Spleen (tissue), 11 donors: Measurements from ENCODE around the gene OR52I2. TPM values are rescaled to one million over a fixed set of nuclear protein-coding genes. Genes with fewer than 3 reads are reported as not detected.

Experiments
- DNase-seq: peaks from one replicate; pipeline ENCODE4 v3.0.0-alpha.2; 2020
- H3K27ac ChIP-seq, 8 donors: fragments of 200-600 bp; sonication (generic) in 7 of 8; 1 replicate in 4 of 8; 2 replicates in 4 of 8; pipeline versions ENCODE4 v1.5.0 to v1.8.0; 2016 to 2021; ENCODE audit warnings: inconsistent platforms in 4 of 8, mild to moderate bottlenecking in 4 of 8, moderate library complexity in 1 of 8
- H3K27me3 ChIP-seq, 7 donors: fragments of 200-600 bp; sonication (generic) in 6 of 7; replicated peaks in 1 of 7; 1 replicate in 4 of 7; 2 replicates in 3 of 7; pipeline versions ENCODE4 v1.5.0 to v1.8.0; 2016 to 2021; ENCODE audit warnings: inconsistent platforms in 3 of 7, mild to moderate bottlenecking in 1 of 7
- H3K36me3 ChIP-seq, 6 donors: fragments of 200-600 bp; sonication (generic) in 5 of 6; 1 replicate in 4 of 6; 2 replicates in 2 of 6; pipeline versions ENCODE4 v1.5.0 to v1.8.0; 2016 to 2021; ENCODE audit warnings: inconsistent platforms in 2 of 6
- H3K4me1 ChIP-seq, 6 donors: fragments of 200-600 bp; sonication (generic) in 5 of 6; 1 replicate in 3 of 6; 2 replicates in 3 of 6; pipeline versions ENCODE4 v1.5.0 to v1.8.0; 2016 to 2021; ENCODE audit warnings: inconsistent platforms in 3 of 6
- H3K4me3 ChIP-seq, 8 donors: fragments of 200-600 bp; sonication (generic) in 7 of 8; 1 replicate in 4 of 8; 2 replicates in 4 of 8; pipeline versions ENCODE4 v1.5.0 to v1.8.0; 2016 to 2021; ENCODE audit warnings: inconsistent platforms in 4 of 8, mild to moderate bottlenecking in 4 of 8, moderate library complexity in 2 of 8
- H3K9me3 ChIP-seq, 8 donors: fragments of 200-600 bp; sonication (generic) in 7 of 8; 1 replicate in 4 of 8; 2 replicates in 4 of 8; pipeline versions ENCODE4 v1.5.0 to v1.8.0; 2016 to 2021; ENCODE audit warnings: inconsistent platforms in 4 of 8
- POLR2A ChIP-seq, 3 donors: fragments of 450-650 bp; IDR thresholded peaks; one replicate each; pipeline ENCODE4 v1.5.1; 2017; ENCODE audit warnings: antibody characterized with exemption in 3 of 3, mild to moderate bottlenecking in 1 of 3
- POLR2AphosphoS5 ChIP-seq, 3 donors: sonication (generic); formaldehyde crosslinking; IDR thresholded peaks; one replicate each; pipeline ENCODE4 v1.5.1; 2017; ENCODE audit warnings: antibody characterized with exemption in 3 of 3
- WGBS, 5 donors: extraction: QIAGEN DNeasy Blood & Tissue Kit in 3 of 5; methylation state at CpG; one replicate each; pipeline versions ENCODE4 v1.1.5 to v1.1.7; 2013 to 2018; 5-methylcytosine and 5-hydroxymethylcytosine counted together
- intact Hi-C: fragments of 100-400 bp; cut with DNase I; formaldehyde crosslinking; loops from one replicate; pipeline ENCODE4 v1.15.0; 2023; ENCODE audit warnings: low total_unique reads
- polyA plus RNA-seq, 3 donors: library from polyadenylated mRNA; stranded (reverse); fragments of 200-250 nt; gene quantifications; one replicate each; pipeline ENCODE4 v1.2.1, GENCODE V29; 2013
- total RNA-seq, 7 donors: library from RNA; depleted of rRNA in 3 of 7; stranded (reverse); fragments of >200 nt in 3 of 7; fragmentation: NEBNext Ultra II Directional in 4 of 7; extraction: Animal tissue kit (Norgen Biotek cat#: 25700) in 4 of 7; gene quantifications; one replicate each; pipeline versions ENCODE4 v1.1.0 to v1.2.1, GENCODE V29; 2016 to 2021
- TF ChIP-seq, protein P1 (sequence below), 11 experiments: fragments of 200-600 bp in 7 of 11; fragments of 450-650 bp in 4 of 11; sonication (generic) in 4 of 11; IDR thresholded peaks in 8 of 11; conservative IDR thresholded peaks in 3 of 11; 1 replicate in 7 of 11; 2 replicates in 4 of 11; pipeline versions ENCODE4 v1.4.0 to v1.8.0; 2016 to 2021; ENCODE audit warnings: antibody characterized with exemption in 11 of 11, inconsistent platforms in 4 of 11, mild to moderate bottlenecking in 1 of 11
- donor health status: healthy with polysubstance abuse.
- donor health status: DM: no; HTN: no; CAD: no; lungs with moderate emphysema.
- donor health status: DM: no; HTN: no; CAD: no.
- donor health status: Bipolar disorder and iron deficiency.
- donor health status: healthy.
- donor health status: DM: no; HTN: no; CAD: no.
- donor health status: DM: yes; HTN: yes; CAD: no.

The OR52I2 gene
- total and polyA plus RNA-seq, 10 donors: not detected

DNA sequence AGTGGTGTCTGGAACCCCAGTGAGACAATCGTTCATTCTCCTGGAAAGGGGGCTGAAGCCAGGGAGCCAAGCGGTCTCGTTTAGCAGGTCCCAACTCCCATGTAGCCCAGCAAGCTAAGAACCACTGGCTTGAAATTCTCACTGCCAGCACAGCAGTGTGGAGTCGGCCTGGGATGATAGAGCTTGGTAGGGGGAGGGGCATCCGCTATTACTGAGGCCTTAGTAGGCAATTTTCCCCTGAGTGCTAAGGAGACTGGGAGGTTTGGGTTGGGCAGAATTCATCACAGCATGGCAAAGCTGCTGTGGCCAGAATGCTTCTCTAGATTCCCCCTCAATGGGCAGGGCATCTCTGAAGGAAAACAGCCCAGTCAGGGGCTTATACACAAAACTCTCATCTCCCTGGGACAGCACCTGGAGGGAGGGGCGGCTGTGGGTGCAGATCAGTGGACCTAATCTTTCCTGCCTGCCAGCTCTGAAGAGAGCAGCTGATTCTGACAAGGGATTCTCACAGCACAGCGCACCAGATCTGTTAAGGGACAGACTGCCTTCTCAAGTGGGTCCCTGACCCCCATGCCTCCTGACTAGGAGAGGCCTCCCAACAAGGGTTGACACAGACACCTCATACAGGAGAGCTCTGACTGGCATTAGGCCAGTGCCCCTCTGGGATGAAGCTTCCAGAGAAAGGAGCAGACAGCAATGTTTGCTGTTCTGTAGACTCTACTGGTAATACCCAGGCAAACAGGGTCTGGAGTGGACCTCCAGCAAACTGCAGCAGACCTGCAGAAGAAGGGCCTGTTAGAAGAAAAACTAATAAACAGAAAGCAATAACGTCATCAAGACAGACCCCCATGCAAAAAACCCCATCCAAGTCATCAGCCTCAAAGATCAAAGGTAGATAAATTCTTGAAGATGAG is 21.8 kb upstream of the OR52I2 start:
- WGBS, 5 donors: 71 to 82% (median 73%) methylated on average over 7 to 8 of the region's 8 CpGs
- intact Hi-C loops: no loop called here
- no peak overlapping the region for H3K4me3 ChIP-seq
- H3K4me1 ChIP-seq: no peaks in the 10 kb centered on the region
- TF ChIP-seq POLR2AphosphoS5 (IDR thresholded peaks at IDR 0.05) (no peak), POLR2A (IDR thresholded peaks at IDR 0.05) (no peak)
- TF ChIP-seq, protein P1, sequence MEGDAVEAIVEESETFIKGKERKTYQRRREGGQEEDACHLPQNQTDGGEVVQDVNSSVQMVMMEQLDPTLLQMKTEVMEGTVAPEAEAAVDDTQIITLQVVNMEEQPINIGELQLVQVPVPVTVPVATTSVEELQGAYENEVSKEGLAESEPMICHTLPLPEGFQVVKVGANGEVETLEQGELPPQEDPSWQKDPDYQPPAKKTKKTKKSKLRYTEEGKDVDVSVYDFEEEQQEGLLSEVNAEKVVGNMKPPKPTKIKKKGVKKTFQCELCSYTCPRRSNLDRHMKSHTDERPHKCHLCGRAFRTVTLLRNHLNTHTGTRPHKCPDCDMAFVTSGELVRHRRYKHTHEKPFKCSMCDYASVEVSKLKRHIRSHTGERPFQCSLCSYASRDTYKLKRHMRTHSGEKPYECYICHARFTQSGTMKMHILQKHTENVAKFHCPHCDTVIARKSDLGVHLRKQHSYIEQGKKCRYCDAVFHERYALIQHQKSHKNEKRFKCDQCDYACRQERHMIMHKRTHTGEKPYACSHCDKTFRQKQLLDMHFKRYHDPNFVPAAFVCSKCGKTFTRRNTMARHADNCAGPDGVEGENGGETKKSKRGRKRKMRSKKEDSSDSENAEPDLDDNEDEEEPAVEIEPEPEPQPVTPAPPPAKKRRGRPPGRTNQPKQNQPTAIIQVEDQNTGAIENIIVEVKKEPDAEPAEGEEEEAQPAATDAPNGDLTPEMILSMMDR (IDR thresholded peaks at IDR 0.05 in 8 of 11, conservative IDR thresholded peaks at IDR 0.05 in 3 of 11): no peak
- no peaks in the 10 kb centered on the region for H3K36me3 ChIP-seq
- peaks cover 0 to 11% (median 5%) of the 10 kb centered on the region in 8 donors for H3K9me3 ChIP-seq
- DNase-seq: no peak
- H3K27ac ChIP-seq: no peak overlapping the region
- peaks cover 0 to 22% (median 0%) of the 10 kb centered on the region in 7 donors for H3K27me3 ChIP-seq

DNA sequence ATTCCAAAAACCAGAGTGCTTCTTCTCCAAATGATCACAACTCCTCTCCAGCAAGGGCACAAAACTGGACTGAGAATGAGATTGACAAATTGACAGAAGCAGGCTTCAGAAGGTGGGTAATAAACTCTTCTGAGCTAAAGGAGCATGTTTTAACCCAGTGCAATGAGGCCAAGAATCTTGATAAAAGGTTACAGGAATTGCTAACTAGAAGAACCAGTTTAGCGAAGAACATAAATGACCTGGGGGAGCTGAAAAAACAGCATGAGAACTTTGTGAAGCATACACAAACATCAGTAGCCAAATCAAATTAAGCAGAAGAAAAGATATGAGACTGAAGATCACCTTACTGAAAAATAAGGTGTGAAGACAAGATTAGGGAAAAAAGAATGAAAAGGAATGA is 21.1 kb upstream of the OR52I2 start:
- DNase-seq: no peak
- WGBS, 5 donors: 87 to 100% (median 97%) methylated on average over 1 of the region's 1 CpG
- intact Hi-C loops: no loop called here
- Histone ChIP-seq H3K36me3 (no peaks in the 10 kb centered on the region), H3K4me1 (no peaks in the 10 kb centered on the region), H3K27me3 (peaks cover 0 to 22% (median 0%) of the 10 kb centered on the region in 7 donors), H3K9me3 (peaks cover 0 to 14% (median 5%) of the 10 kb centered on the region in 8 donors), H3K4me3 (no peak overlapping the region), H3K27ac (no peak overlapping the region)
- TF ChIP-seq POLR2A (IDR thresholded peaks at IDR 0.05): no peak
- no peak for TF ChIP-seq POLR2AphosphoS5 (IDR thresholded peaks at IDR 0.05)
- TF ChIP-seq, protein P1 (IDR thresholded peaks at IDR 0.05 in 8 of 11, conservative IDR thresholded peaks at IDR 0.05 in 3 of 11): no peak

DNA sequence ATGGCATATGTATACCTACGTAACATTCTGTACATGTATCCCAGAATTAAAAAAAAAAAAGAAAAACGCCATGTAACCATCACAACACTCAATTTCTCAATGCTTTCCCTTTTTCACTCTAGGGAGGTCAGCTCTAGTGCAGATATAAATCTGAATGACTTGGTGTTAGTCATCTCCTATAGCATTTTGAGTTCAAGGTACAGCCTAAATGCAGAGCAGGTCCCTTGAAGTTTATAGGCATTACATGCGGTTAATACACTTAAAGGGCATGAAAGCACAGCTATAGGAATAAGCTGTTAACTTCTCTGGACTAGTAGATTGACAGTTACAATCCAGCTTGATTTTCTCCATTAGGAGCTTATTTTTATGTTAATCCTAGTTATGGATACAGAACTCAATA is 16.2 kb upstream of the OR52I2 start:
- no peak for DNase-seq
- H3K27me3 ChIP-seq: no peaks in the 10 kb centered on the region
- H3K4me1 ChIP-seq: no peaks in the 10 kb centered on the region
- peaks cover 0 to 14% (median 5%) of the 10 kb centered on the region in 8 donors for H3K9me3 ChIP-seq
- no peak overlapping the region for H3K27ac ChIP-seq
- no peaks in the 10 kb centered on the region for H3K36me3 ChIP-seq
- intact Hi-C loops: no loop called here
- TF ChIP-seq, protein P1 (IDR thresholded peaks at IDR 0.05 in 8 of 11, conservative IDR thresholded peaks at IDR 0.05 in 3 of 11): no peak
- TF ChIP-seq POLR2AphosphoS5 (IDR thresholded peaks at IDR 0.05) (no peak), POLR2A (IDR thresholded peaks at IDR 0.05) (no peak)
- 85 to 96% (median 87%) methylated on average over 3 of the region's 3 CpGs for WGBS, 5 donors
- no peak overlapping the region for H3K4me3 ChIP-seq

DNA sequence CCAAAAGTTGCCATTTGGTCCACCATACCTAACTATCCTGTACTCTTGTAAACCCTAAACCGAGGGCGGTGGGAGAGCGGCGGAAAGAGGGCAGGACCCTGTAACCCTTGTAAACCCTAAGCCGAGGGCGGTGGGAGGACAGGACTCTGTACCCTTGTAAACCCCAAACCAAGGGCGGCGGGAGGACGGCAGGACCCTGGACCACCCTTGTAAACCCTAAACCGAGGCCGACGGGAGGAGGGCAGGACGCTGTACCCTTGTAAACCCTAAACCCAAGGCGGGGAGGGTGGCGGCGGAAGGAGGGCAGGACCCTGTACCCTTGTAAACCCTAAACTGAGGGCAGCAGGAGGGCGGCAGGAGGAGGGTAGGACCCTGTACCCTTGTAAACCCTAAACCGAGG is 12.5 kb upstream of the OR52I2 start:
- H3K4me1 ChIP-seq: no peaks in the 10 kb centered on the region
- 89 to 95% (median 93%) methylated on average over 18 of the region's 18 CpGs for WGBS, 5 donors
- TF ChIP-seq POLR2AphosphoS5 (IDR thresholded peaks at IDR 0.05): no peak
- no peak for TF ChIP-seq POLR2A (IDR thresholded peaks at IDR 0.05)
- TF ChIP-seq, protein P1 (IDR thresholded peaks at IDR 0.05 in 8 of 11, conservative IDR thresholded peaks at IDR 0.05 in 3 of 11): no peak
- no peak overlapping the region for H3K4me3 ChIP-seq
- DNase-seq: no peak
- intact Hi-C loops: no loop called here
- peaks cover 0 to 10% (median 1%) of the 10 kb centered on the region in 8 donors for H3K9me3 ChIP-seq
- H3K27me3 ChIP-seq: no peaks in the 10 kb centered on the region
- H3K27ac ChIP-seq: no peak overlapping the region
- no peaks in the 10 kb centered on the region for H3K36me3 ChIP-seq
